Measurements from ENCODE around the gene SIX1. TPM values are rescaled to one million over a fixed set of nuclear protein-coding genes. Genes with fewer than 3 reads are reported as not detected.
A peak's percentile ranks its signal among the peaks of the same experiment; 100 is the strongest.

The SIX1 gene
- total RNA-seq, 6 experiments from 2014 or later: not detected

DNA sequence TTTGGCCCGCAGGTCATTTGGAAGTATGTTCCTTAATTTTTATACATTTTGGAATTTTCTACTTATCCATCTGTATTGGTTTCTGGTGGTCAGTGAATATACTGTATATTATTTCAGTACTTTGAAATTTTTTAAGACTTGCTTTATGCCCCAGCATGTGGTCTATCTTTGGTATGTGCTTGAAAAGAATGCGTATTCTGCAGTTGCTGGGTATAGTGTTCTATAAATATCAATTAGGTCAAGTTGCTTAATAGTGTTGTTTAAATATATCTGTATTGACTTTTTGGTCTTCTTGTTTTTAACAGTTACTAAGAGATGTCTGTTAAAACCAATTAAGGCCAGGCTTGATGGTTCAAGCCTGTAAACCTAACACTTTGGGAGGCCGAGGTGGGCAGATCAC, 21.7 kb upstream of the SIX1 start:
- TF ChIP-seq POLR2A (IDR thresholded peaks at IDR 0.05): no peak
- TF ChIP-seq, protein P1, sequence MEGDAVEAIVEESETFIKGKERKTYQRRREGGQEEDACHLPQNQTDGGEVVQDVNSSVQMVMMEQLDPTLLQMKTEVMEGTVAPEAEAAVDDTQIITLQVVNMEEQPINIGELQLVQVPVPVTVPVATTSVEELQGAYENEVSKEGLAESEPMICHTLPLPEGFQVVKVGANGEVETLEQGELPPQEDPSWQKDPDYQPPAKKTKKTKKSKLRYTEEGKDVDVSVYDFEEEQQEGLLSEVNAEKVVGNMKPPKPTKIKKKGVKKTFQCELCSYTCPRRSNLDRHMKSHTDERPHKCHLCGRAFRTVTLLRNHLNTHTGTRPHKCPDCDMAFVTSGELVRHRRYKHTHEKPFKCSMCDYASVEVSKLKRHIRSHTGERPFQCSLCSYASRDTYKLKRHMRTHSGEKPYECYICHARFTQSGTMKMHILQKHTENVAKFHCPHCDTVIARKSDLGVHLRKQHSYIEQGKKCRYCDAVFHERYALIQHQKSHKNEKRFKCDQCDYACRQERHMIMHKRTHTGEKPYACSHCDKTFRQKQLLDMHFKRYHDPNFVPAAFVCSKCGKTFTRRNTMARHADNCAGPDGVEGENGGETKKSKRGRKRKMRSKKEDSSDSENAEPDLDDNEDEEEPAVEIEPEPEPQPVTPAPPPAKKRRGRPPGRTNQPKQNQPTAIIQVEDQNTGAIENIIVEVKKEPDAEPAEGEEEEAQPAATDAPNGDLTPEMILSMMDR (IDR thresholded peaks at IDR 0.05): no peak
- WGBS (ENCODE audit: insufficient coverage, low coverage, low lambda C conversion rate, missing lambda C conversion rate): 40% methylated on average over 3 of the region's 3 CpGs
- no peak overlapping the region for H3K27ac ChIP-seq

DNA sequence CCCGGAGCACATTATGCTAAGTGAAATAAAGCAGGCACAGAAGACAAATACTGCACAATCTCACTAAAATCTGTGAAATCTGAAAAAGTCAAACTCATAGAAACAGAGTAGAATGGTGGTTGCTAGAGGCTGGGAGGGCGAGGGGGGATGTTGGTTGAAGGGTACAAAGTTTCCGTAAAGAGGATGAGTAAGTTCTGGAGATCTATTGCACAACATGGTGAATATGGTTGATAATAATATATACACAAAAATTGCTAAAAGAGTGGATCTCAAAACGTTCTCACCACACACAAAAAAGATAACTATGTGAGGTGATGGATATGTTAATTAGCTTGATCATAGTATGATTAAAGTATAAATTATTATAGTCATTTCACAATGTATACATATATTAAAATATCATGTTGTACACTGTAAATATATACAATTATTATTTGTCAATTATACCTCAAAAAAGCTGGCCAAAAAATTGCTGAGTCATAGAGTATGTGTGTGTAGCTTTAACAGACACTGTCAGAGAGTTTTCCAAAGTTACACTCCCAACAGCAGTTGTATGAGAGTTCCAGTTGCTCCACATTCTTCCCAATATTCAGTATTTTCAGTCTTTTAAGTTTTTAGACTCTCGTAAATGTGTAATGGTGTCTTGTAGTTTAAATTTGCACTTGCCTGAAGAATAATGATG, 19.3 kb upstream of the SIX1 start:
- no peaks in the 10 kb centered on the region for H3K36me3 ChIP-seq
- DNase-seq: no peak
- intact Hi-C loops (cut with DNase I): no loop called here
- 82% methylated on average over 4 of the region's 5 CpGs for WGBS (ENCODE audit: insufficient coverage, low coverage, low lambda C conversion rate, missing lambda C conversion rate)
- no peak overlapping the region for H3K27ac ChIP-seq
- peaks cover 0 to 8% (median 0%) of the 10 kb centered on the region in 4 donors for H3K9me3 ChIP-seq
- no peak for ATAC-seq
- TF ChIP-seq POLR2A (IDR thresholded peaks at IDR 0.05): no peak
- TF ChIP-seq, protein P1 (IDR thresholded peaks at IDR 0.05): no peak
- no peaks in the 10 kb centered on the region for H3K27me3 ChIP-seq
- no peak overlapping the region for H3K4me3 ChIP-seq
- H3K4me1 ChIP-seq: no peaks in the 10 kb centered on the region

More for the DNA sequence above, 21.7 kb upstream of the SIX1 start:
- Histone ChIP-seq H3K36me3 (no peaks in the 10 kb centered on the region), H3K4me1 (no peaks in the 10 kb centered on the region), H3K9me3 (peaks cover 0 to 8% (median 0%) of the 10 kb centered on the region in 4 donors), H3K27me3 (no peaks in the 10 kb centered on the region), H3K4me3 (no peak overlapping the region)
- ATAC-seq (peak in 2 of 4 donors; percentile 18 to 37), DNase-seq (no peak)
- intact Hi-C loops (cut with DNase I): no loop called here

DNA sequence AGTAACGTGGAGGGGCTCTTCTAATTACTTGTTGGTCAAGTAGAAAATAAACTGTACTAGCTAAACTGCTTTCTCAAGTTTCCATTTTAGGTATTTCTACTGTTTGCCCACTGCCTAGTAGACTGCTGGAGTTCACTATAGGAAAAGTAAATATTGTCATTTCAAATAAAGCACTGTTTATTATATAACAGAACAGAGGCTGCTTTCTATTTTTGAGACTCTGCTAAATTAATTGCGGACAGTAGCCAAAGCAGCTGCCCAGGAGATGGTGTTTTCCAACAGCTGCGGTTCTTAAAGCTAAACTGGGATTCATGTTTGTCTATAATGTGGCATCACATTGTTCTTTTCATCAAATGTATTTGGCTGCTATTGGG, 15.9 kb upstream of the SIX1 start:
- Histone ChIP-seq H3K4me1 (no peaks in the 10 kb centered on the region), H3K27me3 (no peaks in the 10 kb centered on the region), H3K27ac (no peak overlapping the region), H3K4me3 (no peak overlapping the region), H3K36me3 (no peaks in the 10 kb centered on the region), H3K9me3 (peaks cover 0 to 8% (median 0%) of the 10 kb centered on the region in 4 donors)
- no peak for ATAC-seq
- intact Hi-C loops (cut with DNase I): no loop called here
- WGBS (ENCODE audit: insufficient coverage, low coverage, low lambda C conversion rate, missing lambda C conversion rate): 61% methylated on average over 3 of the region's 3 CpGs
- TF ChIP-seq, protein P1 (IDR thresholded peaks at IDR 0.05): no peak
- TF ChIP-seq POLR2A (IDR thresholded peaks at IDR 0.05): no peak
- DNase-seq: no peak

DNA sequence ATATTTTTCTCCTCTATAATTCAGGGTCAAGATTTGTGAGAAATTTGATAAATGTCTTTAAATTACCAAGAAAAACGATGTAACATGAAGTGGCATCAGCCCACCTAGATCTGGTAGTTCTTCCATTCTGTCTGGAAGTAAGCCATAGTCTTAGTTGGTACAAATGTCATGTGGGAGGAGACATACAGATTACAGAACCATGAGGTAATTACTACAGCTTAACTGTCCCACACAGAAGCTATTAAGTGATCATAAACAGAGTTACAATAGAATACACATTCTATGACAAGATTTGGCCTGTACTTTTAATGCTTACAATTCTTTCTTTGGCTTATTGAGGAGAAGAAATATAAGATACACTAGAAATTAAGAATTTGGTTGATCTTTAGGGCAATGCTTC, 13.7 kb upstream of the SIX1 start:
- Histone ChIP-seq H3K4me3 (no peak overlapping the region), H3K36me3 (no peaks in the 10 kb centered on the region), H3K4me1 (no peaks in the 10 kb centered on the region), H3K27me3 (no peaks in the 10 kb centered on the region), H3K9me3 (no peaks in the 10 kb centered on the region), H3K27ac (no peak overlapping the region)
- intact Hi-C loops (cut with DNase I): no loop called here
- TF ChIP-seq POLR2A (IDR thresholded peaks at IDR 0.05): no peak
- TF ChIP-seq, protein P1 (IDR thresholded peaks at IDR 0.05): no peak
- DNase-seq: no peak
- ATAC-seq: no peak
- WGBS (ENCODE audit: insufficient coverage, low coverage, low lambda C conversion rate, missing lambda C conversion rate): 36% methylated on average over 1 of the region's 1 CpG
